HepG2 (cell line): ENCODE measurements around the gene RCBTB2.

Experiments used
- BHLHE40 ChIP-seq: IDR thresholded peaks from 2 replicates; pipeline ENCODE4 v1.6.1; 2011; ENCODE audit warnings: low read length, improper control_type of control experiment
- CREB1 ChIP-seq, 2 experiments: fragments of 450-650 bp in 1 of 2; IDR thresholded peaks; 2 replicates each; pipeline ENCODE4 v1.6.1; 2016 to 2017; ENCODE audit warnings: control low read depth in 1 of 2, mild to moderate bottlenecking in 1 of 2, missing compliant biosample characterization in 1 of 2, missing genetic modification characterization in 1 of 2
- EP300 ChIP-seq, 3 experiments: sonication (generic) in 1 of 3; formaldehyde crosslinking in 1 of 3; IDR thresholded peaks; 2 replicates each; pipeline versions ENCODE4 v1.5.1 to v1.6.1; 2011 to 2020; ENCODE audit warnings: low read depth in 2 of 3, low read length in 2 of 3, borderline replicate concordance in 1 of 3, improper control_type of control experiment in 1 of 3, mild to moderate bottlenecking in 1 of 3, missing genetic modification reagents in 1 of 3, moderate library complexity in 1 of 3
- EZH2 ChIP-seq: conservative IDR thresholded peaks from 2 replicates; pipeline ENCODE4 v1.6.1; 2012; ENCODE audit warnings: mild to moderate bottlenecking, low read depth, low read length, moderate library complexity
- FOXK2 ChIP-seq: fragments of 450-650 bp; IDR thresholded peaks from 2 replicates; pipeline ENCODE4 v1.6.1; 2016
- FOXP1 ChIP-seq, 2 experiments: fragments of 450-650 bp in 1 of 2; IDR thresholded peaks; 2 replicates each; pipeline ENCODE4 v1.6.1; 2017 to 2018; ENCODE audit warnings: antibody characterized with exemption in 1 of 2
- GABPA ChIP-seq, 2 experiments: IDR thresholded peaks; 2 replicates each; pipeline ENCODE4 v1.6.1; 2011 to 2016; ENCODE audit warnings: low read depth in 2 of 2, low read length in 1 of 2, missing biosample characterization in 1 of 2, missing genetic modification characterization in 1 of 2
- GFI1 ChIP-seq: sonication (generic); formaldehyde crosslinking; IDR thresholded peaks from 2 replicates; pipeline ENCODE4 v1.5.0; 2020; ENCODE audit warnings: missing genetic modification reagents, mild to moderate bottlenecking, borderline replicate concordance
- POLR2A ChIP-seq, 2 experiments: IDR thresholded peaks; 2 replicates each; pipeline ENCODE4 v1.6.1; 2011; ENCODE audit warnings: low read depth in 2 of 2, low read length in 2 of 2, mild to moderate bottlenecking in 1 of 2, moderate library complexity in 1 of 2; ENCODE audit not compliant: insufficient read depth in 1 of 2
- SYNCRIP ChIP-seq: fragments of 200-400 bp; formaldehyde crosslinking; IDR thresholded peaks from 2 replicates; pipeline ENCODE4 v1.6.1; 2018; ENCODE audit warnings: mild to moderate bottlenecking, low read depth, low read length; ENCODE audit not compliant: insufficient read depth
- ZFX ChIP-seq: sonication (generic); formaldehyde crosslinking; IDR thresholded peaks from 2 replicates; pipeline ENCODE4 v1.4.0; 2020; ENCODE audit warnings: mild to moderate bottlenecking, low read depth, missing genetic modification reagents, moderate library complexity
- ZNF274 ChIP-seq: sonication (generic); formaldehyde crosslinking; IDR thresholded peaks from 2 replicates; pipeline ENCODE4 v1.5.1; 2020; ENCODE audit warnings: mild to moderate bottlenecking, missing genetic modification reagents
- TF ChIP-seq, protein P1 (sequence below): sonication (generic); formaldehyde crosslinking; IDR thresholded peaks from 2 replicates; pipeline ENCODE4 v1.4.0; 2020; ENCODE audit warnings: missing genetic modification reagents, borderline replicate concordance
- TF ChIP-seq, protein P2 (sequence below): sonication (generic); formaldehyde crosslinking; IDR thresholded peaks from 2 replicates; pipeline ENCODE4 v1.5.0; 2020; ENCODE audit warnings: mild to moderate bottlenecking, missing genetic modification reagents, moderate library complexity

DNA sequence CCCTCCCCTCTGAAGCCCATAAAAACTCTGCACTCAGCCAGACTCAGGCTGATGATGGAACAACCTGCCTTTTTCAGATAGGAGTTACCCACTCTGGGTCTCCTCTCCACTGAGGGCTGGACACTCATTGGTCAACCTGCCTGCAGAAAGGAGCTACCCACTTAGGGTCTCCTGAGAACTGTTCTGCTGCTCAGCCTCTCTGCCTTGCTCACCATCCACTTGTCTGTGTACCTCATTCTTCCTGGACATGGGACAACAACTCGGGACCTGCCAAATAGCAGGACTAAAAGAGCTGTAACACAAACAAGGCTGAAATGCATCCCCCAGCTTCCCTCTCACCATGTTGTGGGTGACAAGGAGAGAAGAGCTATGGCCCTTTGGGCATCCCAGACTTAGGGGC is 18.4 kb upstream of the RCBTB2 start:
- no peak for TF ChIP-seq GFI1 (CRISPR knock-in tag)
- no peak for TF ChIP-seq BHLHE40
- TF ChIP-seq GABPA (IDR thresholded peaks at IDR 0.05; ENCODE audit: low read depth, low read length), result no peak
- no peak for TF ChIP-seq GABPA (CRISPR knock-in tag; IDR thresholded peaks at IDR 0.05; ENCODE audit: low read depth)
- no peak for TF ChIP-seq ZFX
- no peak for TF ChIP-seq POLR2A (IDR thresholded peaks at IDR 0.05; ENCODE audit: insufficient read depth in 1 of 2, low read depth in 2 of 2, low read length in 2 of 2)
- no peak for TF ChIP-seq EP300 (IDR thresholded peaks at IDR 0.05; ENCODE audit: low read depth in 2 of 2, low read length in 2 of 2)
- TF ChIP-seq EP300 (CRISPR knock-in tag; IDR thresholded peaks at IDR 0.05; ENCODE audit: borderline replicate concordance), result no peak
- TF ChIP-seq, protein P1, sequence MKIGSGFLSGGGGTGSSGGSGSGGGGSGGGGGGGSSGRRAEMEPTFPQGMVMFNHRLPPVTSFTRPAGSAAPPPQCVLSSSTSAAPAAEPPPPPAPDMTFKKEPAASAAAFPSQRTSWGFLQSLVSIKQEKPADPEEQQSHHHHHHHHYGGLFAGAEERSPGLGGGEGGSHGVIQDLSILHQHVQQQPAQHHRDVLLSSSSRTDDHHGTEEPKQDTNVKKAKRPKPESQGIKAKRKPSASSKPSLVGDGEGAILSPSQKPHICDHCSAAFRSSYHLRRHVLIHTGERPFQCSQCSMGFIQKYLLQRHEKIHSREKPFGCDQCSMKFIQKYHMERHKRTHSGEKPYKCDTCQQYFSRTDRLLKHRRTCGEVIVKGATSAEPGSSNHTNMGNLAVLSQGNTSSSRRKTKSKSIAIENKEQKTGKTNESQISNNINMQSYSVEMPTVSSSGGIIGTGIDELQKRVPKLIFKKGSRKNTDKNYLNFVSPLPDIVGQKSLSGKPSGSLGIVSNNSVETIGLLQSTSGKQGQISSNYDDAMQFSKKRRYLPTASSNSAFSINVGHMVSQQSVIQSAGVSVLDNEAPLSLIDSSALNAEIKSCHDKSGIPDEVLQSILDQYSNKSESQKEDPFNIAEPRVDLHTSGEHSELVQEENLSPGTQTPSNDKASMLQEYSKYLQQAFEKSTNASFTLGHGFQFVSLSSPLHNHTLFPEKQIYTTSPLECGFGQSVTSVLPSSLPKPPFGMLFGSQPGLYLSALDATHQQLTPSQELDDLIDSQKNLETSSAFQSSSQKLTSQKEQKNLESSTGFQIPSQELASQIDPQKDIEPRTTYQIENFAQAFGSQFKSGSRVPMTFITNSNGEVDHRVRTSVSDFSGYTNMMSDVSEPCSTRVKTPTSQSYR (CRISPR knock-in tag), result no peak
- no peak for TF ChIP-seq SYNCRIP
- TF ChIP-seq CREB1 (IDR thresholded peaks at IDR 0.05), result no peak
- no peak for TF ChIP-seq CREB1 (CRISPR knock-in tag; IDR thresholded peaks at IDR 0.05)
- TF ChIP-seq EZH2, result no peak
- TF ChIP-seq, protein P2, sequence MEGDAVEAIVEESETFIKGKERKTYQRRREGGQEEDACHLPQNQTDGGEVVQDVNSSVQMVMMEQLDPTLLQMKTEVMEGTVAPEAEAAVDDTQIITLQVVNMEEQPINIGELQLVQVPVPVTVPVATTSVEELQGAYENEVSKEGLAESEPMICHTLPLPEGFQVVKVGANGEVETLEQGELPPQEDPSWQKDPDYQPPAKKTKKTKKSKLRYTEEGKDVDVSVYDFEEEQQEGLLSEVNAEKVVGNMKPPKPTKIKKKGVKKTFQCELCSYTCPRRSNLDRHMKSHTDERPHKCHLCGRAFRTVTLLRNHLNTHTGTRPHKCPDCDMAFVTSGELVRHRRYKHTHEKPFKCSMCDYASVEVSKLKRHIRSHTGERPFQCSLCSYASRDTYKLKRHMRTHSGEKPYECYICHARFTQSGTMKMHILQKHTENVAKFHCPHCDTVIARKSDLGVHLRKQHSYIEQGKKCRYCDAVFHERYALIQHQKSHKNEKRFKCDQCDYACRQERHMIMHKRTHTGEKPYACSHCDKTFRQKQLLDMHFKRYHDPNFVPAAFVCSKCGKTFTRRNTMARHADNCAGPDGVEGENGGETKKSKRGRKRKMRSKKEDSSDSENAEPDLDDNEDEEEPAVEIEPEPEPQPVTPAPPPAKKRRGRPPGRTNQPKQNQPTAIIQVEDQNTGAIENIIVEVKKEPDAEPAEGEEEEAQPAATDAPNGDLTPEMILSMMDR (CRISPR knock-in tag), result no peak
- TF ChIP-seq FOXP1 (IDR thresholded peaks at IDR 0.05), result no peak
- no peak for TF ChIP-seq FOXP1 (CRISPR knock-in tag; IDR thresholded peaks at IDR 0.05)
- no peak for TF ChIP-seq FOXK2
- no peak for TF ChIP-seq ZNF274 (CRISPR knock-in tag)
